Hepatocyte (in vitro differentiated cells): ENCODE measurements around the gene LIPJ. TPM values are rescaled to one million over a fixed set of nuclear protein-coding genes. Genes with fewer than 3 reads are reported as not detected.

Experiments used
- DNase-seq: peaks from one replicate; pipeline ENCODE4 v3.0.0-alpha.2; 2016; ENCODE audit warnings: low spot score
- H2AFZ ChIP-seq: fragments of 200-600 bp; sonication (generic); 2 replicates; pipeline ENCODE4 v1.6.0; 2016; ENCODE audit warnings: antibody characterized with exemption, mild to moderate bottlenecking
- H3K27ac ChIP-seq: fragments of 200-600 bp; sonication (generic); 2 replicates; pipeline ENCODE4 v1.5.1; 2016; ENCODE audit warnings: mild to moderate bottlenecking
- H3K27me3 ChIP-seq: fragments of 200-600 bp; sonication (generic); 2 replicates; pipeline ENCODE4 v1.6.1; 2016
- H3K36me3 ChIP-seq: fragments of 200-600 bp; sonication (generic); replicated peaks from 2 replicates; pipeline ENCODE4 v1.5.1; 2016; ENCODE audit warnings: low read depth; ENCODE audit not compliant: insufficient read depth
- H3K4me1 ChIP-seq: fragments of 200-600 bp; sonication (generic); 2 replicates; pipeline ENCODE4 v1.5.1; 2016; ENCODE audit warnings: mild to moderate bottlenecking, moderate library complexity; ENCODE audit not compliant: insufficient read depth
- H3K4me2 ChIP-seq: fragments of 200-600 bp; sonication (generic); 2 replicates; pipeline ENCODE4 v1.6.0; 2016
- H3K4me3 ChIP-seq: fragments of 200-600 bp; sonication (generic); 2 replicates; pipeline ENCODE4 v1.5.1; 2016; ENCODE audit warnings: mild to moderate bottlenecking
- H3K79me2 ChIP-seq: fragments of 200-600 bp; sonication (generic); 2 replicates; pipeline ENCODE4 v1.6.0; 2017; ENCODE audit warnings: mild to moderate bottlenecking
- H3K9me2 ChIP-seq: fragments of 200-600 bp; sonication (generic); replicated peaks from 2 replicates; pipeline ENCODE4 v1.6.0; 2017; ENCODE audit warnings: mild to moderate bottlenecking; ENCODE audit not compliant: insufficient read depth
- H3K9me3 ChIP-seq: fragments of 200-600 bp; sonication (generic); 2 replicates; pipeline ENCODE4 v1.5.1; 2016; ENCODE audit warnings: low read depth, mild to moderate bottlenecking
- H4K20me1 ChIP-seq: fragments of 200-600 bp; sonication (generic); 2 replicates; pipeline ENCODE4 v1.6.0; 2016; ENCODE audit warnings: mild to moderate bottlenecking; ENCODE audit not compliant: insufficient read depth, poor library complexity, severe bottlenecking
- CTCF ChIP-seq: fragments of 200-600 bp; sonication (generic); IDR thresholded peaks from 2 replicates; pipeline ENCODE4 v1.5.1; 2016; ENCODE audit warnings: antibody characterized with exemption, mild to moderate bottlenecking; ENCODE audit not compliant: poor library complexity
- EZH2 ChIP-seq: fragments of 200-600 bp; sonication (generic); IDR thresholded peaks from 2 replicates; pipeline ENCODE4 v1.6.1; 2016; ENCODE audit warnings: antibody characterized with exemption, mild to moderate bottlenecking, borderline replicate concordance
- EZH2phosphoT487 ChIP-seq: fragments of 200-600 bp; sonication (generic); IDR thresholded peaks from one replicate; pipeline ENCODE4 v1.6.1; 2018; ENCODE audit warnings: antibody characterized with exemption, mild to moderate bottlenecking, low read depth, moderate library complexity; ENCODE audit not compliant: unreplicated experiment, severe bottlenecking
- WGBS: methylation state at CpG from one replicate; pipeline ENCODE4 v1.1.6; 2016; ENCODE audit warnings: low lambda C conversion rate; ENCODE audit errors: missing lambda C conversion rate; 5-methylcytosine and 5-hydroxymethylcytosine counted together
- polyA plus RNA-seq: library from polyadenylated mRNA; unstranded; fragments of >200 nt; fragmentation: Nextera tagmentation; extraction: Ambion mirVana; gene quantifications from 2 replicates; pipeline ENCODE4 v1.2.1, GENCODE V29; 2016
- total RNA-seq: library from RNA; depleted of rRNA; stranded (reverse); fragments of >200 nt; gene quantifications from 2 replicates; pipeline ENCODE4 v1.2.3, GENCODE V29; 2014

LIPJ gene
- total RNA-seq: 0.17 TPM in 1 of 2 replicates, not detected in the other
- polyA plus RNA-seq: not detected in 2 replicates

DNA sequence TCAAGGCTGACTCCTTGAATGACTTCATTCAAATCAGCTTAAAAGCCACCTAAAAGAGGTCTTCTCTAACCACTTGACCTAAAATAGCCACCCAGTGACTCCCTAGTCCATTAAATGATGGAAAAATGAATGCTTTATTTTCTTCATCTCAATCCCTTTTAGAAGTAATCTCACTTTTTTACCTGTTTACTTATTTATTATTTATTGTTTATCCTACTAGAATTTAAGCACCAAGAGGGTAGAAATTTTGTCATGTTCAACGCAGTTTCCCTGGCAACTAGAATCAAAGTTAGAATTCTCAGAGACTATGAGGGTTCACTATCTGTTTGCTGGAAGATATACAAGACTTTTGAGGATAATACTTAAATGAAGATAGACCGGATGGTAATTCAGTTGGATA, at the start of gene LIPJ:
Gene LIPJ, plus strand, starts transcription at position 301 of the 400 bp plus-strand sequence. CDS start 3,926 bp downstream, outside the sequence.
- H3K79me2 ChIP-seq: no peaks in the 10 kb centered on the region
- H3K9me2 ChIP-seq: no peaks in the 10 kb centered on the region
- no peaks in the 10 kb centered on the region for H3K27me3 ChIP-seq
- no peaks in the 10 kb centered on the region for H3K9me3 ChIP-seq
- H3K36me3 ChIP-seq: no peaks in the 10 kb centered on the region
- no peak within 1 kb of the TSS for H2AFZ ChIP-seq
- H3K27ac ChIP-seq: no peak within 1 kb of the TSS
- H4K20me1 ChIP-seq: no peaks in the 10 kb centered on the region
- DNase-seq: no peak
- WGBS: 86% methylated on average over 2 of the region's 2 CpGs
- no peaks in the 10 kb centered on the region for H3K4me1 ChIP-seq
- TF ChIP-seq EZH2phosphoT487: no peak
- TF ChIP-seq EZH2: no peak
- no peak for TF ChIP-seq CTCF
- no peak within 1 kb of the TSS for H3K4me2 ChIP-seq
- H3K4me3 ChIP-seq: no peak within 1 kb of the TSS

DNA sequence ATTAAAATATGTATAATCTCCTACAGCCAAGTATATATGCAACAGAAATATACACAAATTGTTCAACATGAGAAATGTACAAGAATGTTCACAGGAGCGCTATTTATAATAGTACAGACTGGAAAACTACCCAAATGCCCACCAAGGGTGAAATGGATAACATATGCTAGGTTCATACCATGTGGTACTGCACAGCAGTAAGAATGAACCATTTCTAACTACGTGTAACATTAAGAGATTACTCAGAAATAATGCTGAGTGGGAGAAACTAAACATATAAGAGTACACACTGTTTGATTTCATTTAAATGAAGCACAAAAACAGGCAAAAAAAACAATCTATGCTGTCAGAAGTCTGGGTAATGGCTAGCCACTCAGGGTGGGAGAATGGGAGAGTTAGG, 49.2 kb upstream of the LIPJ start:
- no peaks in the 10 kb centered on the region for H3K9me3 ChIP-seq
- no peaks in the 10 kb centered on the region for H3K79me2 ChIP-seq
- 80% methylated on average over 2 of the region's 2 CpGs for WGBS
- no peaks in the 10 kb centered on the region for H3K27me3 ChIP-seq
- no peaks in the 10 kb centered on the region for H3K9me2 ChIP-seq
- H3K4me2 ChIP-seq: no peak overlapping the region
- TF ChIP-seq EZH2: no peak
- no peaks in the 10 kb centered on the region for H3K36me3 ChIP-seq
- H3K27ac ChIP-seq: no peak overlapping the region
- H2AFZ ChIP-seq: no peak overlapping the region
- H3K4me3 ChIP-seq: no peak overlapping the region
- H3K4me1 ChIP-seq: no peaks in the 10 kb centered on the region
- no peaks in the 10 kb centered on the region for H4K20me1 ChIP-seq
- no peak for DNase-seq

DNA sequence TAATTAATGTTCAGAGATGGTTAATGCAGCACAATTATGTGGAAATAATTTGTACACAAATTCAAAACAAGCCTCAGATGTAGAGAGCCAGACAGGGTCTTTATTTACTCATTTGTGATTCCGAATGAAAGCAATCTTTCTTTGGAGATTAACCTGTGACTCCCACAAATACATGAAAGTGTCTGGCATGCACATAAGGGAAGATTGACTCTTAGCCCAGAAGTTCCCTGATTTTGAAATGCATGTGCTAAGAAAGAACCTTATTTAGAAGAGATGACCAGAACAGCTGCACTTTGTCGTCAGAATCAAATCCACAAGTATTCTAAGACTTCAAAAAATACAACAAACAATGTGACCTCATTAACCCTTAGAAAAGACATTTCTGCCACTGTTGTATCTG, 48.5 kb upstream of the LIPJ start:
- Histone ChIP-seq H3K4me2 (no peak overlapping the region), H3K4me1 (no peaks in the 10 kb centered on the region), H3K4me3 (no peak overlapping the region), H3K27ac (no peak overlapping the region), H3K79me2 (no peaks in the 10 kb centered on the region), H3K27me3 (no peaks in the 10 kb centered on the region), H3K36me3 (no peaks in the 10 kb centered on the region), H3K9me3 (no peaks in the 10 kb centered on the region), H4K20me1 (no peaks in the 10 kb centered on the region), H2AFZ (no peak overlapping the region), H3K9me2 (no peaks in the 10 kb centered on the region)
- no peak for DNase-seq
- 42% methylated on average over 2 of the region's 2 CpGs for WGBS
- no peak for TF ChIP-seq EZH2
- TF ChIP-seq EZH2phosphoT487: no peak
- no peak for TF ChIP-seq CTCF

DNA sequence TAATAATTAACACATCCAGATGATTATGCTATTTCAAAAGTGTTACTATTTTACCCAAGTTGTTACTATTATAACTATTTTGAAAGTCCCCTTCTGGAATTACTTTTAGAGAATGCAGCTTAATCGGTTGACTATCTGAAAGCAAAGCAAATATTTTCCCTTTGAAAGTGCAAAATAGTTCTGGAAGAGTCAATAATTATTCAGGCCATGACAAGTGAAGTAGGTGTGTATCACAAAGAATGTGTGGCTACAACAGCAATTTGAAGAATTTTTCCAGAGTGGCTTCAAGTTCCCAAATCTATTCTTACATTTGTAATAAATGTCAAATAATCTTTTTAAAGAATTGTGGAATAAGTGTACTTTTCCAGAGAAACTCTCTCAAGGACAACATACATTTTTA, 46.2 kb upstream of the LIPJ start:
- H3K4me3 ChIP-seq: no peak overlapping the region
- H2AFZ ChIP-seq: no peak overlapping the region
- no peaks in the 10 kb centered on the region for H3K4me1 ChIP-seq
- H4K20me1 ChIP-seq: no peaks in the 10 kb centered on the region
- no peak overlapping the region for H3K4me2 ChIP-seq
- H3K9me3 ChIP-seq: no peaks in the 10 kb centered on the region
- 46% methylated on average over 1 of the region's 1 CpG for WGBS
- no peaks in the 10 kb centered on the region for H3K9me2 ChIP-seq
- H3K36me3 ChIP-seq: no peaks in the 10 kb centered on the region
- H3K79me2 ChIP-seq: no peaks in the 10 kb centered on the region
- no peak for DNase-seq
- TF ChIP-seq EZH2phosphoT487: no peak
- TF ChIP-seq CTCF: no peak
- no peak for TF ChIP-seq EZH2
- H3K27me3 ChIP-seq: no peaks in the 10 kb centered on the region
- H3K27ac ChIP-seq: no peak overlapping the region
